GM04504 (cell line): ENCODE results near the gene KIAA1755.

Experiments
- DNase-seq: peaks from one replicate; pipeline ENCODE4 v3.0.0-alpha.2; 2012; ENCODE audit warnings: low read depth

KIAA1755 gene

GRCh38 chr20:38202153-38202981, 58.2 kb downstream of the KIAA1755 start:
- DNase-seq, result no peak

- DNase-seq, result no peak
These were observed 59.2 kb downstream of the KIAA1755 start for GRCh38 chr20:38201356-38201755.

- DNase-seq, result no peak
These were observed 59.9 kb downstream of the KIAA1755 start for GRCh38 chr20:38200646-38201045.

- no peak for DNase-seq
These were observed 60.8 kb downstream of the KIAA1755 start for GRCh38 chr20:38199501-38200390.

- no peak for DNase-seq
These were observed 62.2 kb downstream of the KIAA1755 start for GRCh38 chr20:38198238-38198861.

GRCh38 chr20:38197619-38198018, 62.9 kb downstream of the KIAA1755 start:
- DNase-seq, result no peak

GRCh38 chr20:38197217-38197616, 63.3 kb downstream of the KIAA1755 start:
- DNase-seq, result no peak

GRCh38 chr20:38196592-38196991, 63.9 kb downstream of the KIAA1755 start:
- no peak for DNase-seq

GRCh38 chr20:38196076-38196475, 64.5 kb downstream of the KIAA1755 start:
- DNase-seq, result no peak

GRCh38 chr20:38195521-38195920, 65.0 kb downstream of the KIAA1755 start:
- no peak for DNase-seq

GRCh38 chr20:38194971-38195504, 65.5 kb downstream of the KIAA1755 start:
- DNase-seq, result no peak

- no peak for DNase-seq
These were observed 66.9 kb downstream of the KIAA1755 start for GRCh38 chr20:38193586-38194105.

- no peak for DNase-seq
These were observed 68.1 kb downstream of the KIAA1755 start for GRCh38 chr20:38192323-38192885.

GRCh38 chr20:38191654-38192053, 68.9 kb downstream of the KIAA1755 start:
- DNase-seq, result no peak

GRCh38 chr20:38190936-38191371, 69.6 kb downstream of the KIAA1755 start:
- DNase-seq, result no peak

- DNase-seq, result no peak
These were observed 70.4 kb downstream of the KIAA1755 start for GRCh38 chr20:38190166-38190565.

GRCh38 chr20:38187517-38187916, 73.0 kb downstream of the KIAA1755 start:
- no peak for DNase-seq

GRCh38 chr20:38186788-38187221, 73.7 kb downstream of the KIAA1755 start:
- DNase-seq, result no peak

GRCh38 chr20:38184101-38184500, 76.4 kb downstream of the KIAA1755 start:
- DNase-seq, result no peak

GRCh38 chr20:38181971-38182370, 78.6 kb downstream of the KIAA1755 start:
- no peak for DNase-seq

- no peak for DNase-seq
These were observed 79.2 kb downstream of the KIAA1755 start for GRCh38 chr20:38181207-38181801.
